Fibroblast of peridontal ligament (primary cell): Measurements from ENCODE around the gene PTPN22.
A peak's percentile ranks its signal among the peaks of the same experiment; 100 is the strongest.

Experiments
- DNase-seq: peaks from one replicate; pipeline ENCODE4 v3.0.0-alpha.2; 2010; ENCODE audit errors: extremely low read depth

The PTPN22 gene

GRCh38 chr1:113887402-113888175 lies 16.1 kb upstream of the PTPN22 start, which contains the start of gene BCL2L15:
BCL2L15 (minus strand) TSS chr1:113887581; CDS start chr1:113887375, 206 bp downstream.
- no peak for DNase-seq

DNA sequence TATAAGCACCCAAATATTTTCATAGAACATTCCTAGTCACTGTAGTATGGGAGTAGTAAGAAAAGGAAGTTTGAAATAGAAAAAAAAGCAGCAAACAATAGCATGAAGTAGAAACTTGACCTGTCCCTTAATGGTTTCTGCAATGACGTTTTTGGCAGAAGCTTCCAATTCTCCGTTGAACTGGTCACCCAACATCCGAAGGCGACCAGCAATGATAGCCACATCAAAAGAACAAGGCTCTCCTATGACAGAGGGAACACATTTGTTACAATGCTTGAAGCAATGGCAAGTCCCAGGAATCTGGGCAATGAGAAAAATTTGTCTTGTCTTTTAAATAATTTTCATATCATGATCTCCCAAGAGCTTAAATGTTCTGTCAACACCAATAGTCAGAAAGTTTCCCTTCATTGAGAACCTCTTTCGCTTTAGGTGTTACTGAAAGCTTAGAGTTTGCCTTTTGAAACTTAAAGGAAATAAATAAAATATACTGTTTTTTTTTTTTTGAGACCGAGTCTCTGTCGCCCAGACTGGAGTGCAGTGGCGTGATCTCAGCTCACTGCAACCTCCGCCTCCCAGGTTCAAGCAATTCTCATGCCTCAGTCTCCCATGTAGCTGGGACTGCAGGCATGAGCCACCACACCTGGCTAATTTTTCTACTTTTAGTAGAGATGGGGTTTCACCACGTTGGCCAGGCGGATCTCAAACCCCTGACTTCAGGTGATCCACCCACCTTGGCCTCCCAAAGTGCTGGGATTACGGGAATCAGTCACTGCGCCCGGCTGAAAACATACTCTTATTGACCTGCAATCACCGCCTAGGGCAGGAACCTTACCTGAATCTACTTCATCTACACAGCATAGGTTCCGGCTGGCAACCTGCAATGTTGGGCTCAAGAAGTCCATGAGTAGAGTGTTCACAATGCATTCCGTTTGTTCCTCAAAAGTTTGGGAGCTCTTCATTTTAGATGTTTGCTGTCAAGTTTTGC lies 15.2 kb upstream of the PTPN22 start:
- no peak for DNase-seq

DNA sequence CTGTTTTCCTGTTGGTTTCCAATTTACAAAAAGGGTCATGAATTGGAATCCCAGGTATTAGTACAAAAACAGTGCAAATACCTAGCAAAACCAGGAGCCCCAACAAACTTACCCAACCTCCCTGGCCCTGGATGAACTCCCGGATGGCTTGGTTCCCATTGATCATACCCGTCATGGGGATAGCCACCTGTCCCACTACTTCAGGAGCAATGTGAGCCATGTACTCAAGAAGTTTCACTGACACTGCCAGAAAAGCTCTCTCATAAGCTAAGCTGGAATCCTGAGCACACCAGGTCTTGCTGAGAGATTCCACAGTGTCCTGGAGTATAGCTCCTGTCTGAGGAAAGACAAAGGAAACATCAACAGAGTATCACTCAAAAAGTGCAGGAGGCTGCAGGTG lies 10.1 kb upstream of the PTPN22 start:
- DNase-seq, result no peak

DNA sequence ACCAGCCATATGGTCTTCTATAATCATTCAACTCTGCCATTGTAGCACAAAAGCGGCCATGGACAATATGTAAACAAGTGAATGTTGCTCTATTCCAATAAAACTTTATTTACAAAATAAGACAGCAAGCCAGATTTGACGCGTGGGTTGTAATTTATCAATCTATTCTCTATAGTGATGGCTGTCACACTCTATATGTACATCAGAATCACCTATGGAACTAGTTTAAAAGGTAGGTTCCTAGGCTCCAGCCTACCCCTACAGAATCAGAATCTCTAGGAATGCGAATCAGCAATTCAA lies 8.2 kb upstream of the PTPN22 start:
- no peak for DNase-seq

- no peak for DNase-seq
Measured at GRCh38 chr1:113876176-113876575, 4.7 kb upstream of the PTPN22 start.

GRCh38 chr1:113875714-113876113 lies 4.2 kb upstream of the PTPN22 start:
- DNase-seq, result no peak

- no peak for DNase-seq
Measured at GRCh38 chr1:113874012-113874879, 2.7 kb upstream of the PTPN22 start.

DNA sequence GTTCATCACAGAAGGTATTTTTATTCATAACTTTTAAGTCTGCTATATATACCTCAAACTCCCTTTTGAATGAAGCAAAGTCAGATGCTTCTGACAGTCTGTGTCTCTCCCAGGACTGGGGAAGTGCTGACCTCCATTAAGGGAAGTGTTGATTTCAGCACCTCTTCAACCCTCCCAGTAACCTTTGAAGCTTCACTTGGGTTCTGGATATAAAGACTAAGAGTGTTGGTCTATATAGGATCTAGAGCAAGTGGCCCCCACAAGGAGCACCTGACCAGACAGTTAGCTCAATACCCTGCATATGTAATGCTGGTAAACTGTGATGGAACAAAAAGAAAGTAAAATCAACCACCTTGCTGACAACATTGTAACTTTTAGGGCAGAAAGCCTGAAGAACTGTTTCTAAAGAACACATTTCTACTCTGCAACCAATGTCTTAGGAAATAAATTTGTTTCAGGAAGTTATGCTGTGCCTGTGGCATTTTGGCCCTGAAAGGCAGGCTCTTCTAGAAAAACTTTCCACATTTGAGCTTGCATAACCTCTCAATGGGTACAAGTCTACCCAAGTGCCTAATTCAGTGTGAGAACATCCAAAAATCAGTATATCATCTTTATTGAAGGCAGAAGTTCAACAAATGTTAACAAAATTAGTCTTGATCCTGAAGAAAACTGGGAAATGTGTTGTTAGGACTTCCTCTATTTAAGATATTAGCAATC lies 865 bp upstream of the PTPN22 start:
- DNase-seq, result no peak

DNA sequence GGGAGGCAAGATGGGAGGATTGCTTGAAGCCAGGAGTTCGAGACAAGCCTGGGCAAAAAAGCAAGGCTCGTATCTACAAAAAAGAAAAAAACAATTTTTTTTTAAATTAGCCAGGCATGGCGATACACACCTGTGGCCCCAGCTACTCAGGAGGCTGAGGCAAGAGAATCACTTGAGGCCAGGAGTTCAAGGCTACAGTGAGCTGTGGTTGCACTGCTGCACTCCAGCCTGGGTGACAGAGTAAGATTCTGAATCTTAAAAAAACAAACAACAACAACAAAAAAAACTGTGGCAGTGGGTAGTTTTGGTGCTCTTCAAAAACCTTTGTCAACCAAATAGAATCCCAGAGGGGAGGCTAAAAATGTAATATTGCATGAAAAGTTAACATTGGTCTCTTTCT lies 734 bp downstream of the PTPN22 start:
- DNase-seq, result no peak

- no peak for DNase-seq
Measured at GRCh38 chr1:113868387-113869083, 3.0 kb downstream of the PTPN22 start.

GRCh38 chr1:113861641-113862040 lies 9.9 kb downstream of the PTPN22 start:
- no peak for DNase-seq

DNA sequence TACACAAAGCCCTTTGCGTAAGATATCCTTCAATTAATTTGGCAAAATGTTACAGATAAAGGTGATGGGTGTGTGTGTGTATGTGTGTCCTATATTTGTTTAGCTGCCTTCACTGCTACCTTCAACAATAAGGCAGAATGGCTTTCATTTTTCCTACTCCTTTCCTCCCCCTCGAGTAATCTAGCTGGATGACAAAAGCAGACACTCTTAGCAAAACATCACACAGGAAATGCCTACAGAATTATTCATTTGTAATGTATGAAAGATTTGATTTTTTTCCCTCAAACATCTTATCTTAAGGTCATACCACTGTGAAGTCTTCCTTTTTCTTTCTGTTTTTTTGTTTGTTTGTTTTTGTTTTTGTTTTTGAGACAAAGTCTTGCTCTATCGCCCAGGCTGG lies 10.6 kb downstream of the PTPN22 start:
- DNase-seq, result peak; percentile 72

DNA sequence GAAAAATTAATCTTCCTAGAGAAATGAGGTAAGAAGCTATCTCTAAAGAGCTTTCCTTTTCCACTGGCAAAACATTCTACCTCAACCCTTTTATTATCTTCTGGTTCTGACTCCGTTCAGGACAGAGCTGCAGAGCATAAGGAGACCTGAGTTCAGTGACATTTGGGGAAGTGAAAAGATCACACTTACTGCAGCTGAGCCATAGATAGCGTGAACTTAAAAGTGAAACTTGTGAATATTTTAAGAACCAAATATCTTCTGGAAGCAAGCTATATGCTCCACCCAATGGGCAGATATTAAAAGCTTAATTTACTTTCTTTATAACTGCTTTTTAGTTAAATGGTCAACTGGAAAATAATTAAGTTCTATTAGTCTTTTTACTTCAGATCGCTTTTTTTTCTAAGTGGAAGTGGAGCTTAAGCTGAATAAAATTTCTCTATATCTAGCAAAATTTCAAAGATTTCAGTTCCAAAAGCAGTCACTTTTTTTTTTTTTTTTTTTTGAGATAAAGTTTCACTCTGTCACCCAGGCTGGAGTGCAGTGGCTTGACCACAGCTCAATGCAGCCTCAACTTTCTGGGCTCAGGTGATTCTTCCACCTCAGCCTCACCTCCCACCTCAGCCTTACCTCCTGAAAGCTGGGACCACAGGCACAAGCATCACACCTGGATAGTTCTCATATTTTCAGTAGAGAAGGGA lies 11.9 kb downstream of the PTPN22 start:
- DNase-seq, result no peak

GRCh38 chr1:113858982-113859381 lies 12.5 kb downstream of the PTPN22 start:
- DNase-seq, result no peak

- DNase-seq, result no peak
Measured at GRCh38 chr1:113858418-113858817, 13.1 kb downstream of the PTPN22 start.

DNA sequence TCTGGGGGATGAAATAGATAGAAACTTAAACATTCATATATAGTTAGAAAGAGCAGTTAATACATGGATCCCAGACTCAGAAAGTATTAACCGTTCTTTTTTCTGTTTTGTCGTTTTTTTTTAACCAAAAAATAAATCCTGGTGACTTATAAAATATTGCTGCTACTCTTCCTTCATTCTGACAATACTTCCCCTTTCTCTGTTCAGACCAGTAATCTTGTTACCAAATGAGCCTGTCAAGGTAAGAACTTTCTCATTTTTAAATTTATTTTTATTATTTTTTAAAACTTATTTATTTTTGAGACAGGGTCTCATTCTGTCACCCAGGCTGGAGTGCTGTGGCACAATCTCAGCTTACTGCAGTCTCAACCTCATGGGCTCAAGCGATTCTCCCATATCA lies 13.7 kb downstream of the PTPN22 start:
- no peak for DNase-seq

- DNase-seq, result no peak
Measured at GRCh38 chr1:113856401-113856790, 15.1 kb downstream of the PTPN22 start.

- DNase-seq, result no peak
Measured at GRCh38 chr1:113855630-113856400, 15.7 kb downstream of the PTPN22 start.

DNA sequence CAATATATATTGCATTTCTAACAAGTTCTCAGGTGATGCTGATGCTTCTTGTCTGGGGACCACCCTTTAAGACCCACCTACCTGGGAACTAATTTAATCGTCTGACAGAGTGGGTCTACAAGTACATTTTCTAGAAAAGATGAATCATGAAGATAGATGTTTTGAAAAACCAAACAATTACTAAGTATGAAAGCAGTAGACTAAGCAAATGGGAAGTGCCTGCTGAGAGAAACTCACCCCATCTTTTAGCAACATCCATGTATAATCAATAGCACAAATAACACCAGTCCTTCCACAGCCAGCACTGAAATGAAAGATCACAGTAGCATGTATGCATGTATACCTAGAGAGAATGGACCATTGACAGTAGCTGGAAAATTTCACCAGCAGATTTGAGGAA lies 17.3 kb downstream of the PTPN22 start:
- no peak for DNase-seq
